Measurements from ENCODE around the gene NAA80. TPM values are rescaled to one million over a fixed set of nuclear protein-coding genes. Genes with fewer than 3 reads are reported as not detected.

NAA80 gene
- total RNA-seq, 1 donor: 6.5 TPM

GRCh38 chr3:50299929-50300680, 900 bp upstream of the NAA80 start:
- peak overlapping the region; percentile 58 for H3K4me3 ChIP-seq (ENCODE audit: low read depth, low read length)
- no peak for DNase-seq (ENCODE audit: low read depth)
- TF ChIP-seq CTCF (IDR thresholded peaks at IDR 0.05; ENCODE audit: insufficient read depth, low read depth, low read length): no peak

GRCh38 chr3:50299638-50299928, 378 bp upstream of the NAA80 start:
- TF ChIP-seq CTCF (IDR thresholded peaks at IDR 0.05; ENCODE audit: insufficient read depth, low read depth, low read length): no peak
- H3K4me3 ChIP-seq (ENCODE audit: low read depth, low read length): peak overlapping the region; percentile 58
- DNase-seq (ENCODE audit: low read depth): no peak

GRCh38 chr3:50297896-50298725, 1.1 kb downstream of the NAA80 start:
- TF ChIP-seq CTCF (IDR thresholded peaks at IDR 0.05; ENCODE audit: insufficient read depth, low read depth, low read length): peak; percentile 21
- DNase-seq (ENCODE audit: low read depth): no peak
- peak overlapping the region; percentile 81 for H3K4me3 ChIP-seq (ENCODE audit: low read depth, low read length)

GRCh38 chr3:50297384-50297775, 1.8 kb downstream of the NAA80 start:
- DNase-seq (ENCODE audit: low read depth): no peak
- no peak overlapping the region for H3K4me3 ChIP-seq (ENCODE audit: low read depth, low read length)
- no peak for TF ChIP-seq CTCF (IDR thresholded peaks at IDR 0.05; ENCODE audit: insufficient read depth, low read depth, low read length)

GRCh38 chr3:50296721-50297383, 2.4 kb downstream of the NAA80 start:
- no peak for TF ChIP-seq CTCF (IDR thresholded peaks at IDR 0.05; ENCODE audit: insufficient read depth, low read depth, low read length)
- H3K4me3 ChIP-seq (ENCODE audit: low read depth, low read length): no peak overlapping the region
- DNase-seq (ENCODE audit: low read depth): no peak

- H3K4me3 ChIP-seq (ENCODE audit: low read depth, low read length): no peak overlapping the region
- no peak for TF ChIP-seq CTCF (IDR thresholded peaks at IDR 0.05; ENCODE audit: insufficient read depth, low read depth, low read length)
- DNase-seq (ENCODE audit: low read depth): no peak
These were observed 3.4 kb downstream of the NAA80 start for GRCh38 chr3:50295553-50296431.

Data from fibroblast of villous mesenchyme (primary cell).